GM12878 (cell line): ENCODE measurements around the gene KDM4C. TPM values are rescaled to one million over a fixed set of nuclear protein-coding genes. Genes with fewer than 3 reads are reported as not detected.

ENCODE experiments used
- ATAC-seq: fragments of 200-7000 bp; cut with Tn5 transposase; 3 replicates; pipeline ENCODE4 v1.9.1; 2020; ENCODE audit warnings: mild to moderate bottlenecking, moderate library complexity
- BruUV-seq: library from RNA; stranded (reverse); fragments of 400-500 nt; replicated peaks from 2 replicates; lab custom pipeline; 2021; lab: Mats Ljungman, UMichigan
- CTCF ChIA-PET: fragments of 300-600 bp; sonication (Branson Sonifier 250); formaldehyde crosslinking; extraction: SDS; loops from one replicate; lab custom pipeline; 2021; ENCODE audit warnings: inconsistent platforms; lab: Yijun Ruan, JAX
- POLR2A ChIA-PET: fragments of 350-600 bp; formaldehyde crosslinking; extraction: SDS; loops from one replicate; lab custom pipeline; 2021; ENCODE audit warnings: inconsistent platforms; lab: Charles Lee
- RAD21 ChIA-PET: fragments of 300-600 bp; sonication (Branson Sonifier 250); formaldehyde crosslinking; loops from one replicate; lab custom pipeline; 2023; ENCODE audit warnings: antibody characterized with exemption; ENCODE audit not compliant: unreplicated experiment; lab: Charles Lee
- SMC1A ChIA-PET: fragments of 300-600 bp; sonication (Branson Sonifier 250); formaldehyde crosslinking; loops from one replicate; lab custom pipeline; 2023; ENCODE audit not compliant: unreplicated experiment, uncharacterized antibody; lab: Charles Lee
- DNase-seq: peaks from one replicate; pipeline ENCODE4 v3.0.0-alpha.2; 2011; ENCODE audit warnings: low read depth, low spot score
- FAIRE-seq: peaks from 3 replicates; lab custom pipeline; 2011; peaks lifted over from hg19 to GRCh38; lab: Jason Lieb, UNC
- H2AFZ ChIP-seq: 2 replicates; pipeline ENCODE4 v1.6.0; 2011; ENCODE audit warnings: low read depth, low read length, control low read depth; ENCODE audit not compliant: control insufficient read depth
- H3K27ac ChIP-seq: 2 replicates; pipeline ENCODE4 v1.5.1; 2011; ENCODE audit warnings: control low read depth; ENCODE audit not compliant: control insufficient read depth, insufficient read depth
- H3K27me3 ChIP-seq, 2 experiments: replicated peaks in 1 of 2; 2 replicates each; pipeline versions ENCODE4 v1.6.0 to v1.6.1; 2011; ENCODE audit warnings: low read length in 1 of 2; ENCODE audit not compliant: control insufficient read depth in 2 of 2, insufficient read depth in 2 of 2
- H3K36me3 ChIP-seq, 2 experiments: 2 replicates each; pipeline ENCODE4 v1.5.1; 2011; ENCODE audit warnings: low read length in 1 of 2; ENCODE audit not compliant: control insufficient read depth in 2 of 2, insufficient read depth in 2 of 2
- H3K4me1 ChIP-seq: 2 replicates; pipeline ENCODE4 v1.6.1; 2011; ENCODE audit warnings: mild to moderate bottlenecking, low read length, moderate library complexity, mixed read lengths; ENCODE audit not compliant: control insufficient read depth, insufficient read depth
- H3K4me2 ChIP-seq: 2 replicates; pipeline ENCODE4 v1.6.0; 2011; ENCODE audit warnings: control low read depth; ENCODE audit not compliant: control insufficient read depth, insufficient read depth
- H3K4me3 ChIP-seq: fragments of 200-600 bp; sonication (generic); 2 replicates; pipeline ENCODE4 v1.5.1; 2016
- H3K79me2 ChIP-seq: 2 replicates; pipeline ENCODE4 v1.6.0; 2011; ENCODE audit warnings: low read length; ENCODE audit not compliant: control insufficient read depth, insufficient read depth
- H3K9ac ChIP-seq: 2 replicates; pipeline ENCODE4 v1.8.0; 2011; ENCODE audit warnings: low read length, control low read depth, mixed read lengths; ENCODE audit not compliant: control insufficient read depth, insufficient read depth
- H3K9me3 ChIP-seq: replicated peaks from 3 replicates; pipeline ENCODE4 v1.5.1; 2011; ENCODE audit warnings: mild to moderate bottlenecking, low read length; ENCODE audit not compliant: control insufficient read depth, insufficient read depth
- H4K20me1 ChIP-seq: 2 replicates; pipeline ENCODE4 v1.6.0; 2011; ENCODE audit not compliant: control insufficient read depth, insufficient read depth
- EED ChIP-seq: sonication (generic); IDR thresholded peaks from 2 replicates; pipeline ENCODE4 v1.6.1; 2016; ENCODE audit warnings: antibody characterized with exemption, low read depth
- FOXM1 ChIP-seq: IDR thresholded peaks from 2 replicates; pipeline ENCODE4 v1.6.1; 2012; ENCODE audit warnings: low read depth, mild to moderate bottlenecking, inconsistent platforms, low read length, moderate library complexity
- KDM1A ChIP-seq: fragments of 200-600 bp; sonication (generic); IDR thresholded peaks from 2 replicates; pipeline ENCODE4 v1.6.1; 2016; ENCODE audit warnings: borderline replicate concordance
- MAX ChIP-seq: IDR thresholded peaks from 2 replicates; pipeline ENCODE4 v1.6.1; 2012; ENCODE audit warnings: low read depth, low read length, improper control_type of control experiment
- SIX5 ChIP-seq: IDR thresholded peaks from 2 replicates; pipeline ENCODE4 v1.6.1; 2011; ENCODE audit warnings: mild to moderate bottlenecking, low read depth, low read length, moderate library complexity; ENCODE audit not compliant: severe bottlenecking
- SMAD1 ChIP-seq: fragments of 450-650 bp; IDR thresholded peaks from 2 replicates; pipeline ENCODE4 v1.6.1; 2018; ENCODE audit warnings: mild to moderate bottlenecking, low read depth; ENCODE audit not compliant: partially characterized antibody
- USF1 ChIP-seq: IDR thresholded peaks from 2 replicates; pipeline ENCODE4 v1.6.1; 2011; ENCODE audit warnings: borderline replicate concordance, low read depth, mild to moderate bottlenecking, moderate library complexity, mixed read lengths, low read length; ENCODE audit not compliant: insufficient read depth; ENCODE audit errors: extremely low read length
- WRNIP1 ChIP-seq: IDR thresholded peaks from 2 replicates; pipeline ENCODE4 v1.6.1; 2011; ENCODE audit warnings: low read depth, low read length, improper control_type of control experiment, borderline replicate concordance
- WGBS: methylation state at CpG from one replicate; pipeline ENCODE4 v1.1.6; 2016; ENCODE audit warnings: low lambda C conversion rate; ENCODE audit not compliant: insufficient replicate concordance, insufficient coverage; ENCODE audit errors: missing lambda C conversion rate; 5-methylcytosine and 5-hydroxymethylcytosine counted together
- in situ Hi-C: fragments of 300-500 bp; cut with MboI; formaldehyde crosslinking; loops from 9 replicates; pipeline ENCODE4 v1.14.3; 2018; ENCODE audit warnings: mixed read lengths
- intact Hi-C: fragments of 100-400 bp; cut with micrococcal nuclease; formaldehyde crosslinking; loops from one replicate; pipeline ENCODE4 v1.14.2; 2022; ENCODE audit not compliant: unreplicated experiment
- polyA plus RNA-seq, 11 experiments: library from polyadenylated mRNA; depleted of rRNA in 4 of 11; unstranded in 6 of 11; stranded (reverse) in 5 of 11; fragments of >200 nt; fragmentation: Nextera tagmentation in 4 of 11; fragmentation: Illumina TruSeq in 1 of 11; extraction: Ambion mirVana in 4 of 11; extraction: Trizol in 1 of 11; gene quantifications; 1 replicate in 1 of 11; 2 replicates in 10 of 11; pipeline versions ENCODE4 v1.2.1 to v1.2.3, GENCODE V29; 2011 to 2016; ENCODE audit warnings: inconsistent platforms in 2 of 11, missing spikeins in 2 of 11, low read depth in 1 of 11
- total RNA-seq, 4 experiments: library from RNA; depleted of rRNA in 3 of 4; stranded (reverse); fragments of >200 nt in 3 of 4; fragmentation: Illumina TruSeq in 1 of 4; extraction: Trizol in 1 of 4; gene quantifications; 2 replicates each; pipeline versions ENCODE4 v1.2.1 to v1.2.3, GENCODE V29; 2013 to 2021

Gene KDM4C
- total and polyA plus RNA-seq, 10 of the 15 experiments (the other 5 are each of a cell fraction or from before 2014, with no cell fraction given), result 6.8 to 41.2 (median 20.1) TPM

GRCh38 chr9:7209016-7209715 lies 451.4 kb downstream of the KDM4C start:
- ChIA-PET CTCF (interaction anchor here (1.5 kb wide), 1 partner anchor 8 kb away, joined by 5 read pairs; no protein-coding TSS in a partner anchor), POLR2A (no interaction called here), SMC1A (no interaction called here), RAD21 (no interaction called here)
- Histone ChIP-seq H4K20me1 (no peaks in the 10 kb centered on the region), H3K4me2 (no peak overlapping the region), H3K9me3 (no peaks in the 10 kb centered on the region), H3K36me3 (no peaks in the 10 kb centered on the region), H3K27me3 (no peaks in the 10 kb centered on the region; a peak in 1 of 4 replicates), H3K4me1 (no peaks in the 10 kb centered on the region), H3K27ac (no peak overlapping the region), H3K4me3 (no peak overlapping the region), H2AFZ (no peak overlapping the region), H3K79me2 (no peaks in the 10 kb centered on the region), H3K9ac (no peak overlapping the region)
- 73% methylated on average over 15 of the region's 15 CpGs for WGBS
- ATAC-seq, result no peak
- BruUV-seq, result no TSS peak
- intact Hi-C loops, result no loop called here
- DNase-seq, result no peak
- TF ChIP-seq EED, result no peak
- no peak for TF ChIP-seq WRNIP1
- no peak for FAIRE-seq
- in situ Hi-C loops, result loop anchor here (25.0 kb wide), 1 partner anchor 103 kb away; no protein-coding TSS in a partner anchor

GRCh38 chr9:7209990-7210389 lies 452.2 kb downstream of the KDM4C start:
- H3K4me2 ChIP-seq, result no peak overlapping the region
- ChIA-PET POLR2A (no interaction called here), RAD21 (no interaction called here), CTCF (interaction anchor here (1.5 kb wide), 1 partner anchor 9 kb away, joined by 5 read pairs; no protein-coding TSS in a partner anchor), SMC1A (no interaction called here)
- no peak for TF ChIP-seq MAX
- no peak for TF ChIP-seq FOXM1
- no peak for TF ChIP-seq KDM1A
- no peak for TF ChIP-seq SIX5
- no peak for TF ChIP-seq USF1
- TF ChIP-seq SMAD1, result no peak
- H3K79me2 ChIP-seq, result no peaks in the 10 kb centered on the region
- H3K9ac ChIP-seq, result no peak overlapping the region
- no peaks in the 10 kb centered on the region for H3K9me3 ChIP-seq
- no peaks in the 10 kb centered on the region for H3K4me1 ChIP-seq
- DNase-seq, result no peak
- in situ Hi-C loops, result loop anchor here (25.0 kb wide), 1 partner anchor 102 kb away; no protein-coding TSS in a partner anchor
- H3K27ac ChIP-seq, result no peak overlapping the region
- H3K4me3 ChIP-seq, result no peak overlapping the region
- no peak for FAIRE-seq
- ATAC-seq, result no peak
- no peaks in the 10 kb centered on the region; a peak in 1 of 4 replicates for H3K27me3 ChIP-seq
- intact Hi-C loops, result no loop called here
- no peak overlapping the region for H2AFZ ChIP-seq
- no TSS peak for BruUV-seq
- H3K36me3 ChIP-seq, result no peaks in the 10 kb centered on the region
- no peaks in the 10 kb centered on the region for H4K20me1 ChIP-seq
- WGBS, result 32% methylated on average over 3 of the region's 3 CpGs
